Measurements from ENCODE around the gene PTEN. TPM values are rescaled to one million over a fixed set of nuclear protein-coding genes. Genes with fewer than 3 reads are reported as not detected.

PTEN gene
- total RNA-seq, 4 donors from 2014 or later = 78.6 to 184 (median 129) TPM

- TF ChIP-seq POLR2A (IDR thresholded peaks at IDR 0.05) (no peak), EP300 (IDR thresholded peaks at IDR 0.05; ENCODE audit: low read depth) (no peak), POLR2AphosphoS5 (IDR thresholded peaks at IDR 0.05) (no peak), CTCF (IDR thresholded peaks at IDR 0.05) (no peak)
- in situ Hi-C loops (cut with MboI; ENCODE audit: low pct_ligation_motif_present in 1 of 4, low pct_unique_long_range_greater_than_20kb in 1 of 4, low sequenced_read_pairs in 3 of 4) (no loop called here), intact Hi-C loops (cut with DNase I; ENCODE audit: low total_unique reads) (no loop called here)
- Histone ChIP-seq H3K4me1 (peaks cover 0 to 68% (median 14%) of the 10 kb centered on the region in 4 donors), H3K27me3 (no peaks in the 10 kb centered on the region), H3K9me3 (no peaks in the 10 kb centered on the region), H3K36me3 (peaks cover 0 to 5% (median 0%) of the 10 kb centered on the region in 4 donors), H3K4me3 (no peak overlapping the region), H3K27ac (no peak overlapping the region)
- 33 to 57% methylated on average over 1 to 2 of the region's 2 CpGs for WGBS, 2 donors (ENCODE audit: low coverage in 1 of 2)
- DNase-seq = no peak
These were observed 62.1 kb downstream of the PTEN start for GRCh38 chr10:87925570-87925969.

- TF ChIP-seq POLR2A (IDR thresholded peaks at IDR 0.05) (no peak), CTCF (IDR thresholded peaks at IDR 0.05) (no peak), EP300 (IDR thresholded peaks at IDR 0.05; ENCODE audit: low read depth) (no peak), POLR2AphosphoS5 (IDR thresholded peaks at IDR 0.05) (no peak)
- Histone ChIP-seq H3K4me3 (no peak overlapping the region), H3K27me3 (no peaks in the 10 kb centered on the region), H3K36me3 (peaks cover 0 to 5% (median 0%) of the 10 kb centered on the region in 4 donors), H3K9me3 (no peaks in the 10 kb centered on the region), H3K4me1 (peaks cover 6 to 71% (median 16%) of the 10 kb centered on the region in 4 donors), H3K27ac (no peak overlapping the region)
- intact Hi-C loops (cut with DNase I; ENCODE audit: low total_unique reads) = no loop called here
- in situ Hi-C loops (cut with MboI; ENCODE audit: low pct_ligation_motif_present in 1 of 4, low pct_unique_long_range_greater_than_20kb in 1 of 4, low sequenced_read_pairs in 3 of 4) = no loop called here
- DNase-seq = no peak
- 68 to 89% methylated on average over 2 of the region's 2 CpGs for WGBS, 2 donors (ENCODE audit: low coverage in 1 of 2)
These were observed 63.7 kb downstream of the PTEN start for GRCh38 chr10:87927091-87927490.

- no peak overlapping the region for H3K27ac ChIP-seq
- in situ Hi-C loops (cut with MboI; ENCODE audit: low pct_ligation_motif_present in 1 of 4, low pct_unique_long_range_greater_than_20kb in 1 of 4, low sequenced_read_pairs in 3 of 4) = no loop called here
These were observed 65.6 kb downstream of the PTEN start for GRCh38 chr10:87928996-87929395.

GRCh38 chr10:87930141-87930540 is 66.7 kb downstream of the PTEN start:
- Histone ChIP-seq H3K9me3 (no peaks in the 10 kb centered on the region), H3K27ac (no peak overlapping the region), H3K27me3 (no peaks in the 10 kb centered on the region), H3K36me3 (peaks cover 0 to 19% (median 8%) of the 10 kb centered on the region in 4 donors), H3K4me3 (no peak overlapping the region), H3K4me1 (peaks cover 4 to 44% (median 7%) of the 10 kb centered on the region in 4 donors)
- no peak for DNase-seq
- in situ Hi-C loops (cut with MboI; ENCODE audit: low pct_ligation_motif_present in 1 of 4, low pct_unique_long_range_greater_than_20kb in 1 of 4, low sequenced_read_pairs in 3 of 4) (no loop called here), intact Hi-C loops (cut with DNase I; ENCODE audit: low total_unique reads) (no loop called here)
- TF ChIP-seq CTCF (IDR thresholded peaks at IDR 0.05) (no peak), EP300 (IDR thresholded peaks at IDR 0.05; ENCODE audit: low read depth) (no peak), POLR2AphosphoS5 (IDR thresholded peaks at IDR 0.05) (no peak), POLR2A (IDR thresholded peaks at IDR 0.05) (no peak)
- 55 to 68% methylated on average over 1 of the region's 1 CpG for WGBS, 2 donors (ENCODE audit: low coverage in 1 of 2)

More at GRCh38 chr10:87928996-87929395, 65.6 kb downstream of the PTEN start:
- intact Hi-C loops (cut with DNase I; ENCODE audit: low total_unique reads) = no loop called here
- TF ChIP-seq EP300 (IDR thresholded peaks at IDR 0.05; ENCODE audit: low read depth) (no peak), POLR2AphosphoS5 (IDR thresholded peaks at IDR 0.05) (no peak), POLR2A (IDR thresholded peaks at IDR 0.05) (no peak), CTCF (IDR thresholded peaks at IDR 0.05) (no peak)
- Histone ChIP-seq H3K4me3 (no peak overlapping the region), H3K27me3 (no peaks in the 10 kb centered on the region), H3K9me3 (no peaks in the 10 kb centered on the region), H3K36me3 (peaks cover 0 to 9% (median 4%) of the 10 kb centered on the region in 4 donors), H3K4me1 (peaks cover 6 to 52% (median 9%) of the 10 kb centered on the region in 4 donors)
- 39 to 53% methylated on average over 3 of the region's 3 CpGs for WGBS, 2 donors (ENCODE audit: low coverage in 1 of 2)
- DNase-seq = no peak
